ENCODE measurements around the gene SEL1L.

DNA sequence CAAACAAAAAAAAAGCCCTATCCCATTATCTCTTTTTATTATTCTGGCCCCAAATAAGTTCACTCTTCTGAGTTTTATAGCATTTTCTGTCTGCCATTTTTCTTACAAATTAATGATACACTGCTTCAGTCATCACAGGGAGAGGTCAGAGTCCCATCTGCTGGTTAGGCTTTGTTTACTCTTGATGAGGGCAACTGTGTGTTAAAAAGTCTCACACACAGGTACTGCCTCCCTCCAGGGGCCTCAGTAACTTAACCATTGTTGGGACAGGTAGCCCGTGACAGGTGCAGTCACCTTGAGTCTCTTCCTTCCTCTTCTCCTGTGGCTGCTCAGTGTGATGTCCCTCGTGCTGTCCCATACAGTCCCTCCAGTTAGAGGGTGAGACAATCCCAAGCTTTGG lies 45.5 kb upstream of the SEL1L start:
- TF ChIP-seq KDM4B (CRISPR knock-in tag; IDR thresholded peaks at IDR 0.05) (no peak), NCOA2 (CRISPR knock-in tag; IDR thresholded peaks at IDR 0.05) (no peak), RAD21 (CRISPR knock-in tag; IDR thresholded peaks at IDR 0.05) (no peak), ZNF703 (CRISPR knock-in tag; IDR thresholded peaks at IDR 0.05; ENCODE audit: borderline replicate concordance) (no peak), PAX8 (CRISPR knock-in tag; IDR thresholded peaks at IDR 0.05; ENCODE audit: borderline replicate concordance) (no peak), XRCC5 (optimal IDR thresholded peaks at IDR 0.05; ENCODE audit: low read length) (no peak), NR2F6 (IDR thresholded peaks at IDR 0.05) (no peak), NR2F6 (CRISPR knock-in tag; IDR thresholded peaks at IDR 0.05) (no peak), CREM (IDR thresholded peaks at IDR 0.05) (no peak), CREM (CRISPR knock-in tag; IDR thresholded peaks at IDR 0.05) (no peak)
- TF ChIP-seq, protein P1, sequence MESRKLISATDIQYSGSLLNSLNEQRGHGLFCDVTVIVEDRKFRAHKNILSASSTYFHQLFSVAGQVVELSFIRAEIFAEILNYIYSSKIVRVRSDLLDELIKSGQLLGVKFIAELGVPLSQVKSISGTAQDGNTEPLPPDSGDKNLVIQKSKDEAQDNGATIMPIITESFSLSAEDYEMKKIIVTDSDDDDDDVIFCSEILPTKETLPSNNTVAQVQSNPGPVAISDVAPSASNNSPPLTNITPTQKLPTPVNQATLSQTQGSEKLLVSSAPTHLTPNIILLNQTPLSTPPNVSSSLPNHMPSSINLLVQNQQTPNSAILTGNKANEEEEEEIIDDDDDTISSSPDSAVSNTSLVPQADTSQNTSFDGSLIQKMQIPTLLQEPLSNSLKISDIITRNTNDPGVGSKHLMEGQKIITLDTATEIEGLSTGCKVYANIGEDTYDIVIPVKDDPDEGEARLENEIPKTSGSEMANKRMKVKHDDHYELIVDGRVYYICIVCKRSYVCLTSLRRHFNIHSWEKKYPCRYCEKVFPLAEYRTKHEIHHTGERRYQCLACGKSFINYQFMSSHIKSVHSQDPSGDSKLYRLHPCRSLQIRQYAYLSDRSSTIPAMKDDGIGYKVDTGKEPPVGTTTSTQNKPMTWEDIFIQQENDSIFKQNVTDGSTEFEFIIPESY (CRISPR knock-in tag; IDR thresholded peaks at IDR 0.05) = no peak
- TF ChIP-seq, protein P2, sequence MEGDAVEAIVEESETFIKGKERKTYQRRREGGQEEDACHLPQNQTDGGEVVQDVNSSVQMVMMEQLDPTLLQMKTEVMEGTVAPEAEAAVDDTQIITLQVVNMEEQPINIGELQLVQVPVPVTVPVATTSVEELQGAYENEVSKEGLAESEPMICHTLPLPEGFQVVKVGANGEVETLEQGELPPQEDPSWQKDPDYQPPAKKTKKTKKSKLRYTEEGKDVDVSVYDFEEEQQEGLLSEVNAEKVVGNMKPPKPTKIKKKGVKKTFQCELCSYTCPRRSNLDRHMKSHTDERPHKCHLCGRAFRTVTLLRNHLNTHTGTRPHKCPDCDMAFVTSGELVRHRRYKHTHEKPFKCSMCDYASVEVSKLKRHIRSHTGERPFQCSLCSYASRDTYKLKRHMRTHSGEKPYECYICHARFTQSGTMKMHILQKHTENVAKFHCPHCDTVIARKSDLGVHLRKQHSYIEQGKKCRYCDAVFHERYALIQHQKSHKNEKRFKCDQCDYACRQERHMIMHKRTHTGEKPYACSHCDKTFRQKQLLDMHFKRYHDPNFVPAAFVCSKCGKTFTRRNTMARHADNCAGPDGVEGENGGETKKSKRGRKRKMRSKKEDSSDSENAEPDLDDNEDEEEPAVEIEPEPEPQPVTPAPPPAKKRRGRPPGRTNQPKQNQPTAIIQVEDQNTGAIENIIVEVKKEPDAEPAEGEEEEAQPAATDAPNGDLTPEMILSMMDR (CRISPR knock-in tag; IDR thresholded peaks at IDR 0.05) = no peak
- TF ChIP-seq, protein P3, sequence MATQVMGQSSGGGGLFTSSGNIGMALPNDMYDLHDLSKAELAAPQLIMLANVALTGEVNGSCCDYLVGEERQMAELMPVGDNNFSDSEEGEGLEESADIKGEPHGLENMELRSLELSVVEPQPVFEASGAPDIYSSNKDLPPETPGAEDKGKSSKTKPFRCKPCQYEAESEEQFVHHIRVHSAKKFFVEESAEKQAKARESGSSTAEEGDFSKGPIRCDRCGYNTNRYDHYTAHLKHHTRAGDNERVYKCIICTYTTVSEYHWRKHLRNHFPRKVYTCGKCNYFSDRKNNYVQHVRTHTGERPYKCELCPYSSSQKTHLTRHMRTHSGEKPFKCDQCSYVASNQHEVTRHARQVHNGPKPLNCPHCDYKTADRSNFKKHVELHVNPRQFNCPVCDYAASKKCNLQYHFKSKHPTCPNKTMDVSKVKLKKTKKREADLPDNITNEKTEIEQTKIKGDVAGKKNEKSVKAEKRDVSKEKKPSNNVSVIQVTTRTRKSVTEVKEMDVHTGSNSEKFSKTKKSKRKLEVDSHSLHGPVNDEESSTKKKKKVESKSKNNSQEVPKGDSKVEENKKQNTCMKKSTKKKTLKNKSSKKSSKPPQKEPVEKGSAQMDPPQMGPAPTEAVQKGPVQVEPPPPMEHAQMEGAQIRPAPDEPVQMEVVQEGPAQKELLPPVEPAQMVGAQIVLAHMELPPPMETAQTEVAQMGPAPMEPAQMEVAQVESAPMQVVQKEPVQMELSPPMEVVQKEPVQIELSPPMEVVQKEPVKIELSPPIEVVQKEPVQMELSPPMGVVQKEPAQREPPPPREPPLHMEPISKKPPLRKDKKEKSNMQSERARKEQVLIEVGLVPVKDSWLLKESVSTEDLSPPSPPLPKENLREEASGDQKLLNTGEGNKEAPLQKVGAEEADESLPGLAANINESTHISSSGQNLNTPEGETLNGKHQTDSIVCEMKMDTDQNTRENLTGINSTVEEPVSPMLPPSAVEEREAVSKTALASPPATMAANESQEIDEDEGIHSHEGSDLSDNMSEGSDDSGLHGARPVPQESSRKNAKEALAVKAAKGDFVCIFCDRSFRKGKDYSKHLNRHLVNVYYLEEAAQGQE (IDR thresholded peaks at IDR 0.05; ENCODE audit: borderline replicate concordance in 1 of 2, low read depth in 1 of 2, low read length in 2 of 2) = no peak
